Activated T-cell treated with anti-CD3 and anti-CD28 coated beads, Interleukin-2, amount 50 U/mL, for 72 hours (primary cell): Measurements from ENCODE around the gene ARMC8. TPM values are rescaled to one million over a fixed set of nuclear protein-coding genes. Genes with fewer than 3 reads are reported as not detected.

ENCODE experiments used
- ATAC-seq, 2 donors: fragments of 150-1000 bp; cut with Tn5 transposase; replicated peaks in 1 of 2; 2 replicates each; pipeline ENCODE4 v1.10.0; 2021; ENCODE audit warnings: moderate library complexity in 2 of 2, mild to moderate bottlenecking in 1 of 2
- DNase-seq, 2 donors: peaks; one replicate each; pipeline ENCODE4 v3.0.0; 2021 to 2022; ENCODE audit warnings: mixed read lengths in 1 of 2
- H3K27ac Mint-ChIP-seq: one replicate; pipeline ENCODE4 v1.8.0; 2022; ENCODE audit warnings: mild to moderate bottlenecking, moderate library complexity, mixed read lengths
- H3K27me3 Mint-ChIP-seq: one replicate; pipeline ENCODE4 v1.8.0; 2022; ENCODE audit warnings: low read depth, mixed read lengths
- H3K36me3 Mint-ChIP-seq, 2 donors: one replicate each; pipeline ENCODE4 v1.8.0; 2022; ENCODE audit warnings: mixed read lengths in 2 of 2, mild to moderate bottlenecking in 1 of 2; ENCODE audit not compliant: insufficient read depth in 2 of 2
- H3K4me1 Mint-ChIP-seq: one replicate; pipeline ENCODE4 v1.8.0; 2022; ENCODE audit warnings: low read depth, mixed read lengths
- H3K4me3 Mint-ChIP-seq, 2 donors: one replicate each; pipeline ENCODE4 v1.8.0; 2022; ENCODE audit warnings: mild to moderate bottlenecking in 2 of 2, mixed read lengths in 2 of 2, moderate library complexity in 2 of 2
- H3K9me3 Mint-ChIP-seq, 2 donors: one replicate each; pipeline ENCODE4 v1.8.0; 2022; ENCODE audit warnings: mixed read lengths in 2 of 2
- total RNA-seq, 2 donors: library from RNA; stranded (reverse); gene quantifications; one replicate each; pipeline ENCODE4 v1.2.3, GENCODE V29; 2022

Gene ARMC8
- total RNA-seq, 2 donors from 2014 or later = 36.8 to 40.2 TPM

GRCh38 chr3:138300647-138301046, 113.5 kb downstream of the ARMC8 start:
- Mint-ChIP-seq H3K4me3 (no peak overlapping the region), H3K36me3 (peaks cover 3 to 6% of the 10 kb centered on the region in 2 donors), H3K9me3 (no peaks in the 10 kb centered on the region), H3K27ac (no peak overlapping the region), H3K4me1 (peaks cover 28% of the 10 kb centered on the region), H3K27me3 (no peaks in the 10 kb centered on the region)
- DNase-seq (no peak), ATAC-seq (no peak)

GRCh38 chr3:138303474-138303873, 116.4 kb downstream of the ARMC8 start:
- Mint-ChIP-seq H3K27ac (no peak overlapping the region), H3K36me3 (peaks cover 15 to 19% of the 10 kb centered on the region in 2 donors), H3K9me3 (peaks cover 7 to 8% of the 10 kb centered on the region in 2 donors), H3K4me3 (no peak overlapping the region), H3K4me1 (peaks cover 6% of the 10 kb centered on the region), H3K27me3 (no peaks in the 10 kb centered on the region)
- ATAC-seq = no peak
- DNase-seq = no peak

GRCh38 chr3:138307899-138308298, 120.8 kb downstream of the ARMC8 start:
- Mint-ChIP-seq H3K9me3 (peaks cover 20% of the 10 kb centered on the region in 2 donors), H3K4me3 (no peak overlapping the region), H3K27me3 (no peaks in the 10 kb centered on the region), H3K4me1 (no peaks in the 10 kb centered on the region), H3K27ac (peak overlapping the region; percentile 89), H3K36me3 (peaks cover 22 to 34% of the 10 kb centered on the region in 2 donors)
- DNase-seq (no peak), ATAC-seq (no peak)

- ATAC-seq (no peak), DNase-seq (no peak)
- Mint-ChIP-seq H3K36me3 (peaks cover 22 to 34% of the 10 kb centered on the region in 2 donors), H3K9me3 (peaks cover 20% of the 10 kb centered on the region in 2 donors), H3K27me3 (no peaks in the 10 kb centered on the region), H3K4me1 (no peaks in the 10 kb centered on the region), H3K27ac (no peak overlapping the region), H3K4me3 (no peak overlapping the region)
Observed at GRCh38 chr3:138308783-138309182, 121.7 kb downstream of the ARMC8 start.

DNA sequence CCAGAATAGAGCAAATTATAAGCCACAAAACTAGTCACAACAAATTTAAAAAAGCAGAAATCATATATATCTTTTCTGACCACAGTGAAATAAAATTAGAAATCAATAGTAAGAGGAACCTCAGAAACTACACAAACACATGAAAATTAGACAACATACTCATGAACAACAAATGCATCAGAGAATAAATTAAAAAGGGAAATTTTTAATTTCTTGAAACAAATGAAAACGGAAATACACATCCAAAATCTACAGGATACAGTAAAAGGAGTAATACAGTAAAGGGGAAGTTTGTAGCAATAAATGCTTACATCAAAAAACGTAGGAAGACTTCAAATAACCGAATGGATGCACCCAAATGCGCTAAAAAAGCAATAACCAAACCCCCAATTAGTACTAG, 123.4 kb downstream of the ARMC8 start:
- Mint-ChIP-seq H3K27ac (no peak overlapping the region), H3K36me3 (peaks cover 22 to 34% of the 10 kb centered on the region in 2 donors), H3K4me1 (no peaks in the 10 kb centered on the region), H3K4me3 (no peak overlapping the region), H3K27me3 (no peaks in the 10 kb centered on the region), H3K9me3 (peaks cover 20% of the 10 kb centered on the region in 2 donors)
- ATAC-seq (no peak), DNase-seq (no peak)

- H3K36me3 Mint-ChIP-seq = peaks cover 7 to 13% of the 10 kb centered on the region in 2 donors
- no peaks in the 10 kb centered on the region for H3K4me1 Mint-ChIP-seq
- no peak overlapping the region for H3K27ac Mint-ChIP-seq
- no peaks in the 10 kb centered on the region for H3K27me3 Mint-ChIP-seq
- no peak overlapping the region for H3K4me3 Mint-ChIP-seq
- peaks cover 13 to 14% of the 10 kb centered on the region in 2 donors for H3K9me3 Mint-ChIP-seq
- DNase-seq = no peak
- no peak for ATAC-seq
Observed at GRCh38 chr3:138314751-138315150, 127.7 kb downstream of the ARMC8 start.

- ATAC-seq (no peak), DNase-seq (no peak)
- Mint-ChIP-seq H3K9me3 (no peaks in the 10 kb centered on the region), H3K4me1 (peaks cover 8% of the 10 kb centered on the region), H3K27ac (no peak overlapping the region), H3K27me3 (no peaks in the 10 kb centered on the region), H3K36me3 (no peaks in the 10 kb centered on the region), H3K4me3 (no peak overlapping the region)
Observed at GRCh38 chr3:138317687-138318086, 130.6 kb downstream of the ARMC8 start.

GRCh38 chr3:138323971-138324370, 136.9 kb downstream of the ARMC8 start:
- ATAC-seq = no peak
- H3K27ac Mint-ChIP-seq = no peak overlapping the region
- H3K36me3 Mint-ChIP-seq = no peaks in the 10 kb centered on the region
- no peaks in the 10 kb centered on the region for H3K9me3 Mint-ChIP-seq
- H3K27me3 Mint-ChIP-seq = no peaks in the 10 kb centered on the region
- DNase-seq = no peak
- H3K4me3 Mint-ChIP-seq = no peak overlapping the region
- peaks cover 48% of the 10 kb centered on the region for H3K4me1 Mint-ChIP-seq

DNA sequence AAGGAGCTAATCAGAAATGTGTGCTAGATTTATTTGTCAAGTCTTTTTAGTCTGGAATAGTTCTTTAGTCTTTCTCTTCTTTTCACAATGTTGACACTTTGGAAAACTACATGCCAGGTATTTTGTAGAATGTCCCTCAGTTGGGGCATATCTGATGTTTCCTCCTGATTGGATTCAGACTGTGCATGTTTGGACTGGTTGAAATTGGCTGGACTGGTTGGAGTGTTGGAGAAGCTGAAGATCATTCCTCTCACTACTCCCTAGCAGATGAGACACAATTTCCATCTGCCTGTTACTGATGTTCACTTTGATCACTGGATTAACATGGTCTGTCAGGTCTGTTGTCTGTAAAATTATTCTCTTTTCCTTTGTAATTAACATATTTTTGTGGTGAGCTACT, 138.9 kb downstream of the ARMC8 start:
- H3K4me1 Mint-ChIP-seq = peaks cover 63% of the 10 kb centered on the region
- H3K27me3 Mint-ChIP-seq = no peaks in the 10 kb centered on the region
- DNase-seq (no peak), ATAC-seq (no peak)
- H3K4me3 Mint-ChIP-seq = no peak overlapping the region
- H3K9me3 Mint-ChIP-seq = no peaks in the 10 kb centered on the region
- H3K27ac Mint-ChIP-seq = no peak overlapping the region
- H3K36me3 Mint-ChIP-seq = no peaks in the 10 kb centered on the region

DNA sequence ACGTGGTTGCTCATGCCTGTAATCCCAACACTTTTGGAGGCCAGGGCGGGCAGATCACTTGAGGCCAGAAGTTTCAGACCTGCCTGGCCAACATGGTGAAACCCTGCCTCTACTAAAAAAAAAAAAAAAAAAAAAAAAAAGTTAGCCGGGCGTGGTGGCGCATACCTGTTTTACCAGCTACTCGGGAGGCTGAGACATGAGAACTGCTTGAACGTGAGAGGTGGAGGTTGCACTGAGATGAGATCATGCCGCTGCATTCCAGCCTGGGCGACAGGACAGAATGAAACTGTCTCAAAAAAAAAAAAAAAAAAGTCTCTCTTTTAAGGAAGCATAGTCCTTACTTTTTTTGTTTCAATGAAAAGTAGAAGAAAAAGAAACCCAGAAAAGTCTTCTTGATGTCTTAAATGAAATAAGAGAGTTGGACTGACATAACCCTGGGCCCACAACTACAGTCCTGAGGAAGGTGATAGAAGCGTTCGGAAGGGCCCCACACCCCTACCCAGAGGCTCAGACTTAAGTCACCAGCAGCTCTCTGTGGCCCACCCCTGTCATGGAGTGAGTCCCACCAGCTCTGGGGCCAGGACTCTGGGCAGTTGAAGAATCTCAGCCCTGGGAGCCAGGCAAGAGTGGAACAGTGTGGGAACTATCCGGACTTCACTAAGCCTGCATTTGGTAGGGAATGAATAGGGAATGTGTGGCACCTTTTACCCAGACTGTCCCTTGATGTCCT, 139.9 kb downstream of the ARMC8 start:
- Mint-ChIP-seq H3K4me1 (peaks cover 59% of the 10 kb centered on the region), H3K9me3 (no peaks in the 10 kb centered on the region), H3K27me3 (no peaks in the 10 kb centered on the region), H3K4me3 (no peak overlapping the region), H3K27ac (no peak overlapping the region), H3K36me3 (no peaks in the 10 kb centered on the region)
- DNase-seq (no peak), ATAC-seq (no peak)

DNA sequence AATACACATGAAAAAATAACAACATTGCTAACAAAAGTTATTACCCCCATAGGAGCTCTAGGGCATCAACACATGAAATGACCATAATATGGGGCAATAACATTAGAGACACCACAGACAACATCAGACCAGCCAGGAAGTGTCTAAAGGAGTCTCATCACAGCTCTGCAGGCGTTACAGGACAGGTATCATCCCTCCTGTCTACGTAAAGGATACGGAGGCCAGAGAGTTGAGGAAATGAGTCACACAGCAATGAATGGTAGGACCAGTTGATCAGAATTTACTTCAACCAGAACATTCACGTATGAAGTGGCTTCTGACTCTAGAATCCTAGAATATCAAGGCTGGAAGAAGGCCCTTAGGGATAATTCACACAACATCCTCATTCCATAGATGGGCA, 140.7 kb downstream of the ARMC8 start:
- peaks cover 65% of the 10 kb centered on the region for H3K4me1 Mint-ChIP-seq
- no peaks in the 10 kb centered on the region for H3K27me3 Mint-ChIP-seq
- H3K27ac Mint-ChIP-seq = no peak overlapping the region
- no peaks in the 10 kb centered on the region for H3K36me3 Mint-ChIP-seq
- DNase-seq = no peak
- peak overlapping the region in 1 of 2 donors; percentile 89 for H3K4me3 Mint-ChIP-seq
- peak in 1 of 2 donors; percentile 18 for ATAC-seq
- H3K9me3 Mint-ChIP-seq = no peaks in the 10 kb centered on the region

DNA sequence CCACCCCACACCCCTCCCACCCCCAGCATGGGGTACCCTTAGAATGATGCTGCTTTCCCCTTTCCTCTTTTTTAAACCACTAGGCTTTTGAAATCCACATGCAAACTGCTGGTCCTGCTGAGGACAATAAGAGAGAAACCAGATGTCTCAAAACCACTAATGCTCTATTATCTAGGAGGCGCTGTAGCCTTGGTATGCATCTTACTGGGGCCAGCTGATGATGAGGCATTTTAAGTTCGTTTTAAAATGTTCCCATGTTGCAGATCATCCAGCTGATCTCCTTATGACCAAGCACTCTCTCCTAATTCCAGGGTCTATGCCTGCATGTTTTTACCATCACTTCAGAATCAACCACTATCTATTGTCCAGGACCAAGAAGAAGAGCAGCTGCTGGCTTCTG, 141.2 kb downstream of the ARMC8 start:
- no peaks in the 10 kb centered on the region for H3K36me3 Mint-ChIP-seq
- peaks cover 60% of the 10 kb centered on the region for H3K4me1 Mint-ChIP-seq
- no peak for DNase-seq
- no peaks in the 10 kb centered on the region for H3K27me3 Mint-ChIP-seq
- H3K9me3 Mint-ChIP-seq = no peaks in the 10 kb centered on the region
- H3K4me3 Mint-ChIP-seq = peak overlapping the region; percentile 89 to 92
- H3K27ac Mint-ChIP-seq = peak overlapping the region; percentile 35
- ATAC-seq = no peak

- DNase-seq = peak; percentile 90
- Mint-ChIP-seq H3K27ac (peak within 1 kb of the TSS; percentile 79), H3K27me3 (no peaks in the 10 kb centered on the region), H3K9me3 (no peaks in the 10 kb centered on the region), H3K4me3 (peak within 1 kb of the TSS; percentile 89 to 92), H3K4me1 (peaks cover 50% of the 10 kb centered on the region), H3K36me3 (no peaks in the 10 kb centered on the region)
- ATAC-seq = peak; percentile 89 to 91
Observed at GRCh38 chr3:138329127-138329983, 142.3 kb downstream of the ARMC8 start, which contains the start of gene NME9. TSS of gene NME9 (minus strand) at chr3:138329851. CDS start at chr3:138329335, 516 bp downstream.
